B cell (primary cell): ENCODE data around the gene RFT1. TPM values are rescaled to one million over a fixed set of nuclear protein-coding genes. Genes with fewer than 3 reads are reported as not detected.

Experiments used
- ATAC-seq: fragments of 200-7000 bp; cut with Tn5 transposase; one replicate; pipeline ENCODE4 v1.10.0; 2021; ENCODE audit warnings: low read depth, mild to moderate bottlenecking, moderate number of reproducible peaks, moderate library complexity
- CTCF ChIA-PET: fragments of 350-600 bp; sonication (Branson Sonifier 250); formaldehyde crosslinking; loops from one replicate; lab custom pipeline; 2021; ENCODE audit warnings: antibody characterized with exemption, inconsistent platforms; lab: Charles Lee
- POLR2A ChIA-PET: fragments of 350-600 bp; sonication (Branson Sonifier 250); formaldehyde crosslinking; loops from one replicate; lab custom pipeline; 2021; ENCODE audit warnings: antibody characterized with exemption; lab: Charles Lee
- DNase-seq: peaks from one replicate; pipeline ENCODE4 v3.0.0; 2013
- H2AFZ ChIP-seq: 2 replicates; pipeline ENCODE4 v1.6.1; 2012; ENCODE audit warnings: mild to moderate bottlenecking, low read depth, low read length; ENCODE audit not compliant: insufficient read depth, poor library complexity, severe bottlenecking
- H3K27ac ChIP-seq, 2 donors: 1 replicate in 1 of 2; 2 replicates in 1 of 2; pipeline ENCODE4 v1.5.1; 2012 to 2013; ENCODE audit warnings: low read length in 2 of 2, mild to moderate bottlenecking in 2 of 2, moderate library complexity in 1 of 2
- H3K27me3 ChIP-seq, 4 experiments: fragments of 200-600 bp in 1 of 4; sonication (generic) in 1 of 4; replicated peaks in 1 of 4; 1 replicate in 2 of 4; 2 replicates in 2 of 4; pipeline versions ENCODE4 v1.6.1 to v1.7.0; 2013 to 2016; ENCODE audit warnings: low read length in 3 of 4, mild to moderate bottlenecking in 2 of 4, mixed read lengths in 1 of 4, moderate library complexity in 1 of 4; ENCODE audit not compliant: insufficient read depth in 4 of 4, control insufficient read depth in 3 of 4; ENCODE audit errors: control extremely low read depth in 1 of 4
- H3K36me3 ChIP-seq, 2 experiments: replicated peaks in 1 of 2; 1 replicate in 1 of 2; 2 replicates in 1 of 2; pipeline versions ENCODE4 v1.6.1 to v1.7.1; 2013; ENCODE audit warnings: low read length in 1 of 2; ENCODE audit not compliant: insufficient read depth in 2 of 2, control insufficient read depth in 1 of 2; ENCODE audit errors: control extremely low read depth in 1 of 2, extremely low read depth in 1 of 2
- H3K4me1 ChIP-seq, 2 donors: fragments of 200-600 bp in 1 of 2; sonication (generic) in 1 of 2; 1 replicate in 1 of 2; 2 replicates in 1 of 2; pipeline versions ENCODE4 v1.5.1 to v1.6.1; 2013 to 2017; ENCODE audit warnings: low read length in 2 of 2; ENCODE audit not compliant: control insufficient read depth in 2 of 2, insufficient read depth in 2 of 2
- H3K4me2 ChIP-seq: replicated peaks from 2 replicates; pipeline ENCODE3; 2012; ENCODE audit warnings: mild to moderate bottlenecking, low read depth, low read length; ENCODE audit not compliant: poor library complexity, severe bottlenecking
- H3K4me3 ChIP-seq, 5 experiments: fragments of 200-600 bp in 1 of 5; sonication (generic) in 1 of 5; 1 replicate in 3 of 5; 2 replicates in 2 of 5; pipeline versions ENCODE4 v1.5.1 to v1.7.0; 2011 to 2016; ENCODE audit warnings: low read length in 4 of 5, mild to moderate bottlenecking in 4 of 5, low read depth in 2 of 5, control low read depth in 1 of 5, moderate library complexity in 1 of 5; ENCODE audit not compliant: insufficient read depth in 1 of 5; ENCODE audit errors: control extremely low read depth in 1 of 5, extremely low read depth in 1 of 5
- H3K79me2 ChIP-seq: fragments of 200-600 bp; sonication (generic); one replicate; pipeline ENCODE4 v1.6.0; 2016; ENCODE audit warnings: low read length; ENCODE audit not compliant: control insufficient read depth, insufficient read depth
- H3K9ac ChIP-seq: fragments of 200-600 bp; sonication (generic); 2 replicates; pipeline ENCODE4 v1.6.1; 2017; ENCODE audit warnings: mild to moderate bottlenecking, low read length, moderate library complexity
- H3K9me3 ChIP-seq, 3 donors: one replicate each; pipeline versions ENCODE4 v1.6.1 to v1.7.1; 2013; ENCODE audit warnings: low read length in 2 of 3; ENCODE audit not compliant: control insufficient read depth in 2 of 3, insufficient read depth in 1 of 3; ENCODE audit errors: control extremely low read depth in 1 of 3
- H4K20me1 ChIP-seq: 2 replicates; pipeline ENCODE4 v1.6.0; 2012; ENCODE audit warnings: mild to moderate bottlenecking, low read length; ENCODE audit not compliant: insufficient read depth, control insufficient read depth, poor library complexity, severe bottlenecking
- H3K27ac Mint-ChIP-seq: one replicate; pipeline ENCODE4 v1.8.0; 2021; ENCODE audit warnings: mixed read lengths
- H3K27me3 Mint-ChIP-seq: one replicate; pipeline ENCODE4 v1.8.0; 2021; ENCODE audit warnings: mixed read lengths
- H3K4me1 Mint-ChIP-seq: one replicate; pipeline ENCODE4 v1.8.0; 2021; ENCODE audit warnings: mixed read lengths
- H3K4me3 Mint-ChIP-seq: one replicate; pipeline ENCODE4 v1.8.0; 2021; ENCODE audit warnings: mixed read lengths
- H3K9me3 Mint-ChIP-seq: one replicate; pipeline ENCODE4 v1.8.0; 2022; ENCODE audit warnings: mixed read lengths; ENCODE audit not compliant: insufficient read depth
- CTCF ChIP-seq: fragments of 200-600 bp; IDR thresholded peaks from one replicate; pipeline ENCODE4 v1.8.0; 2022; ENCODE audit warnings: antibody characterized with exemption, mild to moderate bottlenecking
- EZH2 ChIP-seq: IDR thresholded peaks from 2 replicates; pipeline ENCODE4 v1.6.1; 2012; ENCODE audit warnings: borderline replicate concordance, low read depth, mild to moderate bottlenecking, moderate library complexity, low read length; ENCODE audit not compliant: insufficient read depth, poor library complexity, severe bottlenecking
- WGBS: methylation state at CpG from one replicate; pipeline ENCODE4 v1.1.5; 2013; ENCODE audit warnings: missing lambda C conversion rate; ENCODE audit not compliant: insufficient coverage; 5-methylcytosine and 5-hydroxymethylcytosine counted together
- intact Hi-C: fragments of 100-400 bp; cut with micrococcal nuclease; formaldehyde crosslinking; loops from one replicate; pipeline ENCODE4 v1.10.0; 2022
- polyA plus RNA-seq: library from polyadenylated mRNA; depleted of rRNA; stranded (reverse); fragments of >200 nt; gene quantifications from 2 replicates; pipeline ENCODE4 v1.2.3, GENCODE V29; 2012
- total RNA-seq, 2 donors: library from RNA; stranded (reverse); fragments of 120-200 nt in 1 of 2; gene quantifications; 1 replicate in 1 of 2; 2 replicates in 1 of 2; pipeline versions ENCODE4 v1.2.3 to v1.2.4, GENCODE V29; 2013 to 2022

The RFT1 gene
- total and polyA plus RNA-seq, 2 donors (not counting 1 experiment from before 2014, with no cell fraction given) = 12.1 to 28.9 TPM

DNA sequence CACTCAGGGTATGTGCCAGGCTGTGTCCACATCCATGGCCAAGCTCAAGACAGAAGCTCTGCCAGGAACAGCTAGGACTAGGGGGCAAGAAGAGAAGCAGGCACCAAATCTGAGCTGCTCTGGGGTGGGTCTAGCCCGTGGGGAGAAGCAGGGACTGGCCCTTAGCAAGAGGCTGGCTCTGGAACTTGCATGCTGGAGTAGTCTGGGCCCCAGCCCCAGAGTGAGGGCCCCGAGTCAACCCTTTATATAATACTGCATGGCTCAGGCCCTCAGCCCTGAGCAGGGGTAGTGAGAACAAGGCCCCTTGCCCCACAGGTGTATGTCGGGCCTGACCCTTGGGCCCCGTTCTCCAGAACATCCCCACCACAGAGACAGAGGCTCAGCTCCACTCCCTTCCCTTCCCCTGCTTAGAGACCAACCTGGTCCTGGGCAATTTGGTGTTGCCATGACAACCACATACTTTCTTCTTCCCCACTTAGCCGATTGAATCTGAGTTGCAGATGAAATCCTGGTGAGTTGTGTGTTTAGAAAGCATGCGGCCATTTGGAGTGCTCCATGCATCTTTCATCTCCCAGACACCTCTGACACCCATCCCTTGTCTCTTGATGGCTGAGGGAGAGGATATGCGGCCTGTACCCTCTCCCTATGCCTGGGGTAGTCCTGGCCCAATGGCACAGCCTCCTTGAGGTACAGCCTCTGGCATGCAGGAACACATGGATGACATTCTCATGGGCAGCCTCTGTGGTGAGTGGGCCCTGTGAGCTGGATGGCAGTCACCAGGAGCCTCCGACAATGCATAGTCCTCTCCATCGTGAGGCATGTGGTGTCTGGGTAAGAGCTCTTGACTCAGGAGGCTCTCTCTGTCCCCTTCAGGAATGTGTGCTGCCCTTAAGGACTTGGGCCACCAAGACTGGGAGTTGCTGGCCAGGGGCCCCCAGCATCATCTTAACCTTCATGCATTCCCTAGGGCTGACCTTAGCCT is 55.2 kb downstream of the RFT1 start:
- POLR2A ChIA-PET = no interaction called here
- ATAC-seq (no peak), DNase-seq (no peak)
- H3K4me3 Mint-ChIP-seq = peak overlapping the region; percentile 46
- TF ChIP-seq EZH2 (no peak), CTCF (no peak)
- H3K36me3 ChIP-seq = no peaks in the 10 kb centered on the region
- H3K4me1 ChIP-seq = peaks cover 12 to 21% of the 10 kb centered on the region in 2 donors
- no peaks in the 10 kb centered on the region for H3K27me3 ChIP-seq
- no peak overlapping the region for H3K4me3 ChIP-seq
- peaks cover 17% of the 10 kb centered on the region for H3K4me1 Mint-ChIP-seq
- peak overlapping the region; percentile 7 for H3K27ac Mint-ChIP-seq
- no peak overlapping the region for H3K27ac ChIP-seq
- H3K9me3 Mint-ChIP-seq = no peaks in the 10 kb centered on the region
- H3K9me3 ChIP-seq = no peaks in the 10 kb centered on the region
- H3K27me3 Mint-ChIP-seq = no peaks in the 10 kb centered on the region
- intact Hi-C loops = no loop called here
- no peaks in the 10 kb centered on the region for H4K20me1 ChIP-seq
- no peak overlapping the region for H2AFZ ChIP-seq
- no peaks in the 10 kb centered on the region for H3K79me2 ChIP-seq
- 99% methylated on average over 5 of the region's 9 CpGs for WGBS
- no peak overlapping the region for H3K4me2 ChIP-seq
- H3K9ac ChIP-seq = no peak overlapping the region
- CTCF ChIA-PET = interaction anchor here (0.9 to 2.7 kb wide), 5 partner anchors 29 to 605 kb away, joined by 4 to 11 read pairs (median 7); partner anchors contain the start of gene SFMBT1

GRCh38 chr3:53074366-53074696 is 55.9 kb downstream of the RFT1 start:
- CTCF ChIA-PET = interaction anchor here (1.3 to 3.9 kb wide), 5 partner anchors 28 to 331 kb away, joined by 6 to 18 read pairs (median 7); partner anchors contain the start of gene SFMBT1

More at GRCh38 chr3:53074366-53074696, 55.9 kb downstream of the RFT1 start:
- Mint-ChIP-seq H3K27me3 (no peaks in the 10 kb centered on the region), H3K9me3 (no peaks in the 10 kb centered on the region), H3K27ac (peak overlapping the region; percentile 65), H3K4me3 (peak overlapping the region; percentile 46), H3K4me1 (peaks cover 17% of the 10 kb centered on the region)
- peaks cover 12 to 21% of the 10 kb centered on the region in 2 donors for H3K4me1 ChIP-seq
- ATAC-seq (no peak), DNase-seq (no peak)
- no peaks in the 10 kb centered on the region for H3K9me3 ChIP-seq
- intact Hi-C loops = no loop called here
- no peaks in the 10 kb centered on the region for H3K79me2 ChIP-seq
- no peaks in the 10 kb centered on the region for H3K27me3 ChIP-seq
- H3K4me3 ChIP-seq = no peak overlapping the region
- no peak overlapping the region for H3K9ac ChIP-seq
- H4K20me1 ChIP-seq = no peaks in the 10 kb centered on the region
- no peak overlapping the region for H3K27ac ChIP-seq
- no peak for TF ChIP-seq EZH2
- no peak for TF ChIP-seq CTCF
- H2AFZ ChIP-seq = no peak overlapping the region
- POLR2A ChIA-PET = no interaction called here
- no peak overlapping the region for H3K4me2 ChIP-seq
- no peaks in the 10 kb centered on the region for H3K36me3 ChIP-seq
- whole genome bisulfite sequencing = 100% methylated on average over 1 of the region's 1 CpG
